GM15510 (cell line): ENCODE results near the gene TEX47.

Experiments used
- POLR2A ChIP-seq: IDR thresholded peaks from 3 replicates; pipeline ENCODE4 v1.6.1; 2011; ENCODE audit warnings: borderline replicate concordance; ENCODE audit not compliant: insufficient read length; ENCODE audit errors: extremely low read depth

TEX47 gene

GRCh38 chr7:88760136-88760515, 35.4 kb downstream of the TEX47 start:
- no peak for TF ChIP-seq POLR2A

DNA sequence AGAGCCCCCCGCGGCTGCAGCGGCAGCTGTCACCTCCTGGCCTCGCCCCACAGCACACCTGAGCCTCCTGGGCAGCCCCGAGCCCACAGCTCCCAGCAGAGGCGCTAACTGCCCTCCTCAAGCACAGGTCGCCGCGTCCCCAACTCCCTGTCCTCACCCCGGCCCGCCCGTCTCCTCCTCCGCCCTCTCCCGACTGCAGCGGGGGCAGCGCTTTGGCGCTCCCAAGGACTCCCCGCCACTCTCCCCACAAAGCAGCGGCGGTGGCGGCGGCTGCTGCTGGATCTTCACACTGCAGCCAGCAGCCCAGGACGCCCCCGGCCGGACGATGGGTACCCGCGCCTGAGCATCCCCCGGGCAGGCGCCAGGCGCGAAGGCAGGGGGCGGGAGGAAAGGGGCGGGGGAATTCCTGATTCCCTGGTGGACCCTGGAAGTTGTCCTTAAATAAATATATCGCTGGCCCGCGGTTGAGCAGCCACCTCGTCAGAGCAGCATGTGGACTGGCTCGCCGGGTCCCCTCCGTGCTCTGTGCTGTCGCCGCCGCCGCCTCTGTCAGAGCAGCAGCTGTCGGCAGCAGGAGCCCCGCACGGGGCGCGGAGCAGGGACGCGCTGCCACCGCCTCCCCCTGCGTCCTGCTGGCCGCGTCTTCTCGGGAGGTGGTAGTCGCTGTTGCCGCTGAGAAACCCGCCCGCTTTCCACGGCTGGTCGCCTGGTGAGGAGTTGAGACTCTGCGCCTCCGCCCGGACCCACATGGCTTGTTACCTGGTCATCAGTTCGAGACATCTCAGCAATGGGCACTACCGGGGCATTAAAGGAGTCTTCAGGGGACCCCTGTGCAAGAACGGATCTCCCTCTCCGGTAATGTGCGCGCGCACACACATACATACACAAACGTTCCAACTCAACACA, 36.1 kb downstream of the TEX47 start, which contains the start of gene ZNF804B:
Gene ZNF804B, plus strand, starts transcription at position 471 of the 906 bp plus-strand sequence. Its CDS starts 277 bp downstream, at position 748.
- no peak for TF ChIP-seq POLR2A

GRCh38 chr7:88758381-88759229, 36.9 kb downstream of the TEX47 start:
- no peak for TF ChIP-seq POLR2A

- no peak for TF ChIP-seq POLR2A
These were observed 38.2 kb downstream of the TEX47 start for GRCh38 chr7:88757371-88757770.

GRCh38 chr7:88756802-88757201, 38.7 kb downstream of the TEX47 start:
- no peak for TF ChIP-seq POLR2A

DNA sequence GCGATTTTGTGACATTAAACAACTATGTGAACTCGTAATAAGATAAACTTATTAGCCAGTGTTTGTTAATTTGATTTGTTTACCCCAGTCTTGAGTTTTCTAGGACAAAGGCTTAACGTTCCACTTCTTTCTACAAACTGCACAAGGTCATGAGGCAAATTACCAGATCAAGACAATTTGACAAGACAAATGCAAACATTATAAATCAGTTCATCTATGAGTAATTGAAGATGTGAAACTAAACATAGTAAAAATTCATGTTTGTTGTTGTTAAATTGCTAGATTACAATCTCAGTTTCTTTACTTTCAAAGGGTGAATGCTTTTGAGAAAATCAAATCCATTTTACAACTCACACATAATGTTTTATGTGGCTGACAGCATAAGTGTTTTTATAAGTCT, 49.4 kb downstream of the TEX47 start:
- TF ChIP-seq POLR2A, result no peak
